Putamen (tissue), 1 donor: Measurements from ENCODE around the gene MC1R.
"Not testable (repeated sequence)": the region's sequence is repeated elsewhere in the genome, so short reads cannot be mapped to it uniquely, and the experiment has no call there.

Experiments used
- DNase-seq: peaks from one replicate; pipeline ENCODE4 v3.0.0-alpha.2; 2016; ENCODE audit warnings: low spot score

Gene MC1R

GRCh38 chr16:89962754-89963498 is 44.3 kb downstream of the MC1R start:
- DNase-seq = no peak

- no peak for DNase-seq
Observed at GRCh38 chr16:89964201-89964600, 45.5 kb downstream of the MC1R start.

- DNase-seq = no peak
Observed at GRCh38 chr16:89965447-89966225, 47.0 kb downstream of the MC1R start.

GRCh38 chr16:89966756-89967155 is 48.1 kb downstream of the MC1R start:
- DNase-seq = no peak

- not testable (repeated sequence) for DNase-seq
Observed at GRCh38 chr16:89967436-89967835, 48.8 kb downstream of the MC1R start.

GRCh38 chr16:89968074-89968473 is 49.4 kb downstream of the MC1R start:
- DNase-seq = not testable (repeated sequence)

GRCh38 chr16:89969741-89970410 is 51.2 kb downstream of the MC1R start:
- no peak for DNase-seq
